ENCODE measurements around the gene TEX38.

GRCh38 chr1:46687921-46688509 lies 16.4 kb downstream of the TEX38 start:
- TF ChIP-seq, protein P1, sequence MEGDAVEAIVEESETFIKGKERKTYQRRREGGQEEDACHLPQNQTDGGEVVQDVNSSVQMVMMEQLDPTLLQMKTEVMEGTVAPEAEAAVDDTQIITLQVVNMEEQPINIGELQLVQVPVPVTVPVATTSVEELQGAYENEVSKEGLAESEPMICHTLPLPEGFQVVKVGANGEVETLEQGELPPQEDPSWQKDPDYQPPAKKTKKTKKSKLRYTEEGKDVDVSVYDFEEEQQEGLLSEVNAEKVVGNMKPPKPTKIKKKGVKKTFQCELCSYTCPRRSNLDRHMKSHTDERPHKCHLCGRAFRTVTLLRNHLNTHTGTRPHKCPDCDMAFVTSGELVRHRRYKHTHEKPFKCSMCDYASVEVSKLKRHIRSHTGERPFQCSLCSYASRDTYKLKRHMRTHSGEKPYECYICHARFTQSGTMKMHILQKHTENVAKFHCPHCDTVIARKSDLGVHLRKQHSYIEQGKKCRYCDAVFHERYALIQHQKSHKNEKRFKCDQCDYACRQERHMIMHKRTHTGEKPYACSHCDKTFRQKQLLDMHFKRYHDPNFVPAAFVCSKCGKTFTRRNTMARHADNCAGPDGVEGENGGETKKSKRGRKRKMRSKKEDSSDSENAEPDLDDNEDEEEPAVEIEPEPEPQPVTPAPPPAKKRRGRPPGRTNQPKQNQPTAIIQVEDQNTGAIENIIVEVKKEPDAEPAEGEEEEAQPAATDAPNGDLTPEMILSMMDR (IDR thresholded peaks at IDR 0.05) = no peak
- TF ChIP-seq POLR2A (IDR thresholded peaks at IDR 0.05) = no peak
